WI38 (cell line): ENCODE results near the gene ATG9A.
"Not testable (repeated sequence)": the region's sequence is repeated elsewhere in the genome, so short reads cannot be mapped to it uniquely, and the experiment has no call there.

Experiments used
- H3K4me3 ChIP-seq: 2 replicates; pipeline ENCODE4 v1.5.1; 2011; ENCODE audit warnings: low read depth, mild to moderate bottlenecking, control low read depth, low read length
- TF ChIP-seq, protein P1 (sequence below): IDR thresholded peaks from 2 replicates; pipeline ENCODE4 v1.5.1; 2012; ENCODE audit warnings: low read depth, mild to moderate bottlenecking, control low read depth, low read length

Gene ATG9A

DNA sequence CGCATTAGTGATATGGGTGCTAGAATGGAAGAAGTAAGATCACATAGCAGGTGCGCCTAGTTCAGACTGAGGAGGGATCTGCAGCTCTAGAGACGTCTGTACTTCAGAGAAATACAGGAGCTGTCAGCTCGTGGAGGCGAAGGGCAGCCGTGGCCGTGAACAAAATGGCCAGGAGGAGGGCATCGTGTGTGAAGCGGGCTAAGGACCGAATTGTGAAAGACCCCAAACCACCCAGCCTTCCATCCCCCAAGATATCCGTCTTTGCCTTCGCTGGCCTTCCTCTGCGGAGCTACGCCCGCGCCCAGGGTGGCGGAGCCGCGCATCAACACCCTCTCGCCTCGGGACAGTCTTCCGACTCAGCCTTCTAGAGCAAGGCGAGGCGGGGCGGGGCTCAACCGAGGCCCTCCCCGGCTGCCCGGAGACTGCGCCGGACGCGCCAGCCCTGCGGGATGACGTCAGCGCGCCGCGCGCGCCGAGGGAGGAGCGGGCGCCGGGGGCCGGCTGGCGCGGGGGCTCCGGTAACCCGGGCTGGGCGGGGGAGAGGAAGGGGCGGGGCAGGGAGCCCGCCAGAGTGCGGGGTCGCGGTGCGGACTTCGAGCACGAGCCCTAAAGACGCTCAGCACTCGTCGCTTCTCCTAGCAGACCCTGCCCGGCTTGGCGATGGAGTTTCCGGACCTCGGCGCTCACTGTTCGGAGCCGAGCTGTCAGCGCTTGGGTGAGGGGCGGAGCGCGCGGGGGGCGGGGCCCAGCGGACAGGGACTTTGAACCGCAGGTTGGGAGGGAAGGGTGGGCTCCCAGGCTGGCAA lies 22.9 kb downstream of the ATG9A start, which contains the start of gene ZFAND2B:
ZFAND2B (plus strand) TSS at position 455 of the 806 bp plus-strand sequence; CDS start at position 661, 206 bp downstream.
- TF ChIP-seq, protein P1, sequence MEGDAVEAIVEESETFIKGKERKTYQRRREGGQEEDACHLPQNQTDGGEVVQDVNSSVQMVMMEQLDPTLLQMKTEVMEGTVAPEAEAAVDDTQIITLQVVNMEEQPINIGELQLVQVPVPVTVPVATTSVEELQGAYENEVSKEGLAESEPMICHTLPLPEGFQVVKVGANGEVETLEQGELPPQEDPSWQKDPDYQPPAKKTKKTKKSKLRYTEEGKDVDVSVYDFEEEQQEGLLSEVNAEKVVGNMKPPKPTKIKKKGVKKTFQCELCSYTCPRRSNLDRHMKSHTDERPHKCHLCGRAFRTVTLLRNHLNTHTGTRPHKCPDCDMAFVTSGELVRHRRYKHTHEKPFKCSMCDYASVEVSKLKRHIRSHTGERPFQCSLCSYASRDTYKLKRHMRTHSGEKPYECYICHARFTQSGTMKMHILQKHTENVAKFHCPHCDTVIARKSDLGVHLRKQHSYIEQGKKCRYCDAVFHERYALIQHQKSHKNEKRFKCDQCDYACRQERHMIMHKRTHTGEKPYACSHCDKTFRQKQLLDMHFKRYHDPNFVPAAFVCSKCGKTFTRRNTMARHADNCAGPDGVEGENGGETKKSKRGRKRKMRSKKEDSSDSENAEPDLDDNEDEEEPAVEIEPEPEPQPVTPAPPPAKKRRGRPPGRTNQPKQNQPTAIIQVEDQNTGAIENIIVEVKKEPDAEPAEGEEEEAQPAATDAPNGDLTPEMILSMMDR = no peak

GRCh38 chr2:219205981-219206327 lies 23.5 kb downstream of the ATG9A start:
- TF ChIP-seq, protein P1 = no peak

More for the DNA sequence above, 22.9 kb downstream of the ATG9A start, which contains the start of gene ZFAND2B:
- H3K4me3 ChIP-seq = peak within 1 kb of the TSS; percentile 73

GRCh38 chr2:219205165-219205538 lies 24.3 kb downstream of the ATG9A start:
- TF ChIP-seq, protein P1 = no peak
- no peak overlapping the region for H3K4me3 ChIP-seq

More at GRCh38 chr2:219205981-219206327, 23.5 kb downstream of the ATG9A start:
- H3K4me3 ChIP-seq = peak overlapping the region; percentile 73

GRCh38 chr2:219204425-219205164 lies 24.8 kb downstream of the ATG9A start:
- no peak overlapping the region for H3K4me3 ChIP-seq
- TF ChIP-seq, protein P1 = no peak

GRCh38 chr2:219201331-219201730 lies 28.1 kb downstream of the ATG9A start:
- H3K4me3 ChIP-seq = not testable (repeated sequence)

DNA sequence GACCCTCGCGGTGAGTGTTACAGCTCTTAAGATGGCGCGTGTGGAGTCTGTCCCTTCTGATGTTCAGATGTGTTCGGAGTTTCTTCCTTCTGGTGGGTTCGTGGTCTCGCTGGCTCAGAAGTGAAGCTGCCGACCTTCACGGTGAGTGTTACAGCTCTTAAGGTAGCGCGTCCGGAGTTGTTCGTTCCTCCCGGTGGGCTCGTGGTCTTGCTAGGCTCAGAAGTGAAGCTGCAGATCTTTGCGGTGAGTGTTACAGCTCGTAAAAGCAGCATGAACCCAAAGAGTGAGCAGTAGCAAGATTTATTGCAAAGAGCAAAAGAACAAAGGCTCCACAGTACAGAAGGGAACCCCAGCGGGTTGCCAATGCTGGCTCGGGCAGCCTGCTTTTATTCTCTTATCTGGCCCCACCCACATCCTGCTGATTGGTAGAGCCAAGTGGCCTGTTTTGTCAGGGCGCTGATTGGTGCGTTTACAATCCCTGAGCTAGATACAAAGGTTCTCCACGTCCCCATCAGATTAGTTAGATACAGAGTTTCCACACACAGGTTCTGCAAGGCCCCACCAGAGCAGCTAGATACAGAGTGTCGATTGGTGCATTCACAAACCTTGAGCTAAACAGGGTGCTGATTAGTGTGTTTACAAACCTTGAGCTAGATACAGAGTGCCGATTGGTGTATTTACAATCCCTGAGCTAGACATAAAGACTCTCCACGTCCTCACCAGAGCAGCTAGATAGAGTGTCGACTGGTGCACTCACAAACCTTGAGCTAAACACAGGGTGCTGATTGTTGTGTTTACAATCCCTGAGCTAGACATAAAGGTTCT lies 28.7 kb downstream of the ATG9A start:
- not testable (repeated sequence) for H3K4me3 ChIP-seq

GRCh38 chr2:219199470-219200211 lies 29.8 kb downstream of the ATG9A start:
- no peak overlapping the region for H3K4me3 ChIP-seq
- TF ChIP-seq, protein P1 = no peak
